GM23338 (cell line): Measurements from ENCODE around the gene LTBR. TPM values are rescaled to one million over a fixed set of nuclear protein-coding genes. Genes with fewer than 3 reads are reported as not detected.

ENCODE experiments used
- ATAC-seq: fragments of 200-7000 bp; cut with Tn5 transposase; 3 replicates; pipeline ENCODE4 v1.9.1; 2020
- DNase-seq: peaks from one replicate; pipeline ENCODE4 v3.0.0-alpha.2; 2015; ENCODE audit warnings: low spot score
- H2AFZ ChIP-seq: fragments of 200-600 bp; sonication (generic); 2 replicates; pipeline ENCODE4 v1.8.0; 2016; ENCODE audit warnings: antibody characterized with exemption, mild to moderate bottlenecking, moderate library complexity
- H3F3A ChIP-seq: fragments of 200-600 bp; sonication (generic); replicated peaks from 2 replicates; pipeline ENCODE4 v1.8.0; 2017; ENCODE audit warnings: antibody characterized with exemption, mixed run types, low read depth
- H3K27ac ChIP-seq: fragments of 200-600 bp; sonication (generic); 2 replicates; pipeline ENCODE4 v1.6.1; 2016; ENCODE audit warnings: low read depth
- H3K27me3 ChIP-seq: fragments of 200-600 bp; sonication (generic); 2 replicates; pipeline ENCODE4 v1.8.0; 2016; ENCODE audit warnings: mild to moderate bottlenecking, mixed run types, moderate library complexity; ENCODE audit not compliant: insufficient read depth
- H3K36me3 ChIP-seq: fragments of 200-600 bp; sonication (generic); 2 replicates; pipeline ENCODE4 v1.8.0; 2016; ENCODE audit warnings: mild to moderate bottlenecking; ENCODE audit not compliant: insufficient read depth
- H3K4me1 ChIP-seq: fragments of 200-600 bp; sonication (generic); 2 replicates; pipeline ENCODE4 v1.8.0; 2016; ENCODE audit warnings: mild to moderate bottlenecking, moderate library complexity; ENCODE audit not compliant: insufficient read depth
- H3K4me2 ChIP-seq: fragments of 200-600 bp; sonication (generic); 2 replicates; pipeline ENCODE4 v1.7.1; 2017; ENCODE audit warnings: mixed run types
- H3K4me3 ChIP-seq: fragments of 200-600 bp; sonication (generic); 2 replicates; pipeline ENCODE4 v1.6.1; 2016; ENCODE audit warnings: mixed run types
- H3K79me2 ChIP-seq: fragments of 200-600 bp; sonication (generic); replicated peaks from 2 replicates; pipeline ENCODE4 v1.8.0; 2017; ENCODE audit warnings: mild to moderate bottlenecking; ENCODE audit not compliant: insufficient read depth
- H3K9me2 ChIP-seq: fragments of 200-600 bp; sonication (generic); 2 replicates; pipeline ENCODE4 v1.8.0; 2017; ENCODE audit not compliant: insufficient read depth
- H4K20me1 ChIP-seq: fragments of 200-600 bp; sonication (generic); replicated peaks from 2 replicates; pipeline ENCODE4 v1.8.0; 2017; ENCODE audit warnings: mild to moderate bottlenecking; ENCODE audit not compliant: insufficient read depth
- H3K27ac Mint-ChIP-seq: 2 replicates; pipeline ENCODE4 v1.8.0; 2020; ENCODE audit warnings: inconsistent platforms, mild to moderate bottlenecking, moderate library complexity, mixed read lengths
- H3K27me3 Mint-ChIP-seq: 3 replicates; pipeline ENCODE4 v1.8.0; 2022; ENCODE audit warnings: low read depth, mild to moderate bottlenecking, moderate library complexity, mixed read lengths, inconsistent platforms; ENCODE audit not compliant: insufficient read depth, poor library complexity
- H3K36me3 Mint-ChIP-seq: 3 replicates; pipeline ENCODE4 v1.8.0; 2021; ENCODE audit warnings: low read depth, mild to moderate bottlenecking, inconsistent platforms, moderate library complexity, mixed read lengths
- H3K4me1 Mint-ChIP-seq: 3 replicates; pipeline ENCODE4 v1.8.0; 2020; ENCODE audit warnings: mild to moderate bottlenecking, inconsistent platforms, mixed read lengths
- H3K4me3 Mint-ChIP-seq: 3 replicates; pipeline ENCODE4 v1.8.0; 2021; ENCODE audit warnings: moderate library complexity, mild to moderate bottlenecking, inconsistent platforms, mixed read lengths
- H3K9me3 Mint-ChIP-seq: 3 replicates; pipeline ENCODE4 v1.8.0; 2020; ENCODE audit warnings: moderate library complexity, mild to moderate bottlenecking, inconsistent platforms, mixed read lengths
- CTCF ChIP-seq, 2 experiments: fragments of 200-600 bp in 1 of 2; sonication (generic) in 1 of 2; conservative IDR thresholded peaks; 2 replicates each; pipeline versions ENCODE4 v1.5.1 to v1.6.1; 2016 to 2017; ENCODE audit warnings: antibody characterized with exemption in 2 of 2, low read depth in 2 of 2, mild to moderate bottlenecking in 2 of 2, moderate library complexity in 1 of 2
- ETS1 ChIP-seq: IDR thresholded peaks from 2 replicates; pipeline ENCODE4 v1.6.1; 2016; ENCODE audit warnings: antibody characterized with exemption
- POLR2AphosphoS5 ChIP-seq: IDR thresholded peaks from 2 replicates; pipeline ENCODE4 v1.6.1; 2016; ENCODE audit warnings: antibody characterized with exemption, low read depth
- REST ChIP-seq: IDR thresholded peaks from one replicate; pipeline ENCODE4 v1.6.1; 2018; ENCODE audit warnings: antibody characterized with exemption; ENCODE audit not compliant: unreplicated experiment
- polyA plus RNA-seq: library from polyadenylated mRNA; unstranded; fragments of >200 nt; fragmentation: Nextera tagmentation; extraction: Ambion mirVana; gene quantifications from 2 replicates; pipeline ENCODE4 v1.2.1, GENCODE V29; 2016
- total RNA-seq: library from RNA; depleted of rRNA; stranded (reverse); fragments of >200 nt; shearing (Covaris generic); gene quantifications from 2 replicates; pipeline ENCODE4 v1.2.3, GENCODE V29; 2014

LTBR gene
- total and polyA plus RNA-seq, 2 experiments from 2014 or later = 6.1 to 6.8 TPM

- 0 out of 2 replicates have a peak, but pooled peaks cover 3% of the 10 kb centered on the region for H4K20me1 ChIP-seq
- no peak overlapping the region for H2AFZ ChIP-seq
- Mint-ChIP-seq H3K27me3 (peaks cover 15% of the 10 kb centered on the region), H3K4me3 (no peak overlapping the region; the same call in 1 of the 3 replicates), H3K36me3 (peaks cover 44% of the 10 kb centered on the region), H3K9me3 (no peaks in the 10 kb centered on the region), H3K27ac (no peak overlapping the region; the same call in 1 of the 2 replicates), H3K4me1 (peaks cover 29% of the 10 kb centered on the region)
- no peaks in the 10 kb centered on the region for H3K27me3 ChIP-seq
- peak; percentile 58 for DNase-seq
- ATAC-seq = peak; percentile 23
- peak overlapping the region; percentile 98 for H3K27ac ChIP-seq
- H3F3A ChIP-seq = peaks cover 34% of the 10 kb centered on the region
- H3K4me1 ChIP-seq = peaks cover 56% of the 10 kb centered on the region
- H3K79me2 ChIP-seq = peaks cover 59% of the 10 kb centered on the region
- H3K9me2 ChIP-seq = no peaks in the 10 kb centered on the region
- peak overlapping the region; percentile 50 for H3K4me2 ChIP-seq
- TF ChIP-seq POLR2AphosphoS5 = 0 out of 2 replicates have a peak, but pooled peaks have one; percentile 16
- TF ChIP-seq CTCF (conservative IDR thresholded peaks at IDR 0.05; ENCODE audit: low read depth in 2 of 2) = peak; percentile 35 to 60; a peak in 3 of 4 replicates
- no peak for TF ChIP-seq REST
- H3K36me3 ChIP-seq = peaks cover 19% of the 10 kb centered on the region; the same call in 1 of the 2 replicates
- H3K4me3 ChIP-seq = peak overlapping the region; percentile 43
Observed at GRCh38 chr12:6335451-6336078, 48.4 kb upstream of the LTBR start.

GRCh38 chr12:6336079-6336888, 47.7 kb upstream of the LTBR start:
- Histone ChIP-seq H3K4me3 (peak overlapping the region; percentile 43), H3K27ac (peak overlapping the region; percentile 98), H3K9me2 (no peaks in the 10 kb centered on the region), H3K36me3 (peaks cover 15% of the 10 kb centered on the region; the same call in 1 of the 2 replicates), H3K27me3 (no peaks in the 10 kb centered on the region), H4K20me1 (0 out of 2 replicates have a peak, but pooled peaks cover 3% of the 10 kb centered on the region), H3K4me1 (peaks cover 60% of the 10 kb centered on the region), H2AFZ (no peak overlapping the region), H3K4me2 (peak overlapping the region; percentile 96), H3K79me2 (peaks cover 66% of the 10 kb centered on the region), H3F3A (peaks cover 37% of the 10 kb centered on the region)
- ATAC-seq (peak; percentile 85), DNase-seq (peak; percentile 99)
- Mint-ChIP-seq H3K27me3 (peaks cover 15% of the 10 kb centered on the region), H3K4me1 (peaks cover 29% of the 10 kb centered on the region), H3K27ac (no peak overlapping the region; the same call in 1 of the 2 replicates), H3K4me3 (no peak overlapping the region; the same call in 1 of the 3 replicates), H3K36me3 (peaks cover 37% of the 10 kb centered on the region), H3K9me3 (no peaks in the 10 kb centered on the region)
- TF ChIP-seq POLR2AphosphoS5 (peak; percentile 77), CTCF (conservative IDR thresholded peaks at IDR 0.05; ENCODE audit: low read depth in 2 of 2) (no peak), ETS1 (peak; percentile 56)
